Measurements from ENCODE around the gene SMAD4. TPM values are rescaled to one million over a fixed set of nuclear protein-coding genes. Genes with fewer than 3 reads are reported as not detected.
A peak's percentile ranks its signal among the peaks of the same experiment; 100 is the strongest.

Gene SMAD4
- total and polyA plus RNA-seq, 2 of the 13 experiments (the other 11 are each of a cell fraction or from before 2014, with no cell fraction given) = 70.2 to 72.0 TPM

DNA sequence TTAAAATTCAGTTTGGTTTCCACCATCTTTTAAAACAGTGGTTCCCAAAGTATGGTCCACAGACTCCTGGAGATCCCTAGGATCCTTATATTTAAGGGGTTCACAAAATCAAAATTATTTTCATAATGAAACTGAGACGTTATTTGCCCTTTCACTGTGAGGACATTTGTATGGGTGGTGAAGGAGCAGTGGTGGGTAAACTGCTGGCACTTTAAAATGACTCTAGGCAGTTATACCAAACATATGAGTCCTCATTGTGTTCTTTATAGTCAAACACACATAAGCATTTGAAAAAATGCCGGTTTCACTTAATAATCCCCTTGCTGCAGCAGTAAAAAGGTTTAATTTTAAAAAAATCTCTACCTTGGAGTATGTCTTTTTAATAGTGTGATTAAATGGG is 7.2 kb downstream of the SMAD4 start:
- peaks cover 82% of the 10 kb centered on the region for H3K4me1 ChIP-seq (ENCODE audit: insufficient read depth, low read length)
- H3K4me3 ChIP-seq (replicated peaks in 1 of 3; ENCODE audit: insufficient read depth in 1 of 3, low read depth in 2 of 3, low read length in 3 of 3) = no peak overlapping the region; a peak in 1 of 6 replicates
- no peak overlapping the region for H2AFZ ChIP-seq (ENCODE audit: low read length)
- H3K4me2 ChIP-seq (ENCODE audit: low read depth, low read length) = peak overlapping the region; percentile 59
- peak overlapping the region; percentile 78 for H3K27ac ChIP-seq (ENCODE audit: extremely low read length, insufficient read depth, low read length)
- peaks cover 97% of the 10 kb centered on the region for H3K79me2 ChIP-seq (ENCODE audit: insufficient read depth, low read length)
- H3K9ac ChIP-seq (ENCODE audit: insufficient read depth, low read depth, low read length) = peak overlapping the region; percentile 35; the same call in 1 of the 2 replicates
- intact Hi-C loops (cut with micrococcal nuclease; ENCODE audit: unreplicated experiment) = loop anchor here (10.0 kb wide), 1 partner anchor 162 kb away; the partner anchor contains the start of gene ME2
- in situ Hi-C loops (cut with HindIII; ENCODE audit: extremely low pct_ligation_motif_present, low pct_unique_long_range_greater_than_20kb) = loop anchor here (5.0 kb wide), 1 partner anchor 70 kb away; the partner anchor contains the start of gene ELAC1
- FAIRE-seq (no peak), DNase-seq (ENCODE audit: low spot score) (no peak), ATAC-seq (no peak)
- BruUV-seq (replicated peaks) = no TSS peak
- WGBS (ENCODE audit: low lambda C conversion rate) = 57% methylated on average over 2 of the region's 2 CpGs
- H3K27me3 ChIP-seq (ENCODE audit: control insufficient read depth in 1 of 2, insufficient read depth in 2 of 2, low read length in 2 of 2) = no peaks in the 10 kb centered on the region
- CTCF ChIA-PET (ENCODE audit: low intra/inter-chr PET ratio, low total read pairs) = no interaction called here
- POLR2A ChIA-PET = interaction anchor here (1.3 to 2.7 kb wide), 2 partner anchors 69 to 160 kb away, joined by 6 to 21 read pairs; partner anchors contain the start of genes ELAC1 and MEX3C
- peaks cover 0 to 8% of the 10 kb centered on the region in 2 experiments; a peak in 1 of 5 replicates for H3K36me3 ChIP-seq (replicated peaks in 1 of 2; ENCODE audit: control insufficient read depth in 1 of 2, insufficient read depth in 2 of 2, low read length in 2 of 2)
- H3K9me3 ChIP-seq (ENCODE audit: low read length) = no peaks in the 10 kb centered on the region
- no peak for TF ChIP-seq STAT5B (CRISPR knock-in tag; IDR thresholded peaks at IDR 0.05)
- TF ChIP-seq RARG (CRISPR knock-in tag; IDR thresholded peaks at IDR 0.05; ENCODE audit: low read depth) = no peak
- no peak for TF ChIP-seq SP1 (IDR thresholded peaks at IDR 0.05)
- no peak for TF ChIP-seq SP1 (CRISPR knock-in tag; IDR thresholded peaks at IDR 0.05)
- TF ChIP-seq NR2C2 (CRISPR knock-in tag; IDR thresholded peaks at IDR 0.05; ENCODE audit: borderline replicate concordance) = no peak
- TF ChIP-seq, protein P1, sequence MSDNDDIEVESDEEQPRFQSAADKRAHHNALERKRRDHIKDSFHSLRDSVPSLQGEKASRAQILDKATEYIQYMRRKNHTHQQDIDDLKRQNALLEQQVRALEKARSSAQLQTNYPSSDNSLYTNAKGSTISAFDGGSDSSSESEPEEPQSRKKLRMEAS (IDR thresholded peaks at IDR 0.05) = no peak
- H4K20me1 ChIP-seq (ENCODE audit: insufficient read depth, low read length) = peaks cover 86% of the 10 kb centered on the region

DNA sequence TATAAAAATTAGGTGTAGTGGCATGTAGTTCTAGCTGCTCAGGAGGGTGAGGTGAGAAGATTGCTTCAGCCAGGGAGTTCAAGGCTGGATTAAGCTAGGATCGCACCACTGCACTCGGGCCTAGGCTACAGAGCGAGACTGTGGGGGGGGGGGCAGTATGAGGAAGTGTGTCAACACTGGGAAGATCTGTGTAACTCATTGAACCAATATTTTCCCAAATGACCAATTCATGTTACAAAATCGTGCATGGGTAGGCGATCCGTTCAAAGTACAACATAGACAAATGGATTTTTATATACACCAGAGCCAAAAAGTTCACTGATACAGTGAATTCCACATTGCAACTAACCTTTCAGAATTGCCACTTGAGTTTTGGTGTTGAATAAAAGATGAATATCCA is 8.1 kb downstream of the SMAD4 start:
- WGBS (ENCODE audit: low lambda C conversion rate) = 2% methylated on average over 6 of the region's 6 CpGs
- TF ChIP-seq, protein P2, sequence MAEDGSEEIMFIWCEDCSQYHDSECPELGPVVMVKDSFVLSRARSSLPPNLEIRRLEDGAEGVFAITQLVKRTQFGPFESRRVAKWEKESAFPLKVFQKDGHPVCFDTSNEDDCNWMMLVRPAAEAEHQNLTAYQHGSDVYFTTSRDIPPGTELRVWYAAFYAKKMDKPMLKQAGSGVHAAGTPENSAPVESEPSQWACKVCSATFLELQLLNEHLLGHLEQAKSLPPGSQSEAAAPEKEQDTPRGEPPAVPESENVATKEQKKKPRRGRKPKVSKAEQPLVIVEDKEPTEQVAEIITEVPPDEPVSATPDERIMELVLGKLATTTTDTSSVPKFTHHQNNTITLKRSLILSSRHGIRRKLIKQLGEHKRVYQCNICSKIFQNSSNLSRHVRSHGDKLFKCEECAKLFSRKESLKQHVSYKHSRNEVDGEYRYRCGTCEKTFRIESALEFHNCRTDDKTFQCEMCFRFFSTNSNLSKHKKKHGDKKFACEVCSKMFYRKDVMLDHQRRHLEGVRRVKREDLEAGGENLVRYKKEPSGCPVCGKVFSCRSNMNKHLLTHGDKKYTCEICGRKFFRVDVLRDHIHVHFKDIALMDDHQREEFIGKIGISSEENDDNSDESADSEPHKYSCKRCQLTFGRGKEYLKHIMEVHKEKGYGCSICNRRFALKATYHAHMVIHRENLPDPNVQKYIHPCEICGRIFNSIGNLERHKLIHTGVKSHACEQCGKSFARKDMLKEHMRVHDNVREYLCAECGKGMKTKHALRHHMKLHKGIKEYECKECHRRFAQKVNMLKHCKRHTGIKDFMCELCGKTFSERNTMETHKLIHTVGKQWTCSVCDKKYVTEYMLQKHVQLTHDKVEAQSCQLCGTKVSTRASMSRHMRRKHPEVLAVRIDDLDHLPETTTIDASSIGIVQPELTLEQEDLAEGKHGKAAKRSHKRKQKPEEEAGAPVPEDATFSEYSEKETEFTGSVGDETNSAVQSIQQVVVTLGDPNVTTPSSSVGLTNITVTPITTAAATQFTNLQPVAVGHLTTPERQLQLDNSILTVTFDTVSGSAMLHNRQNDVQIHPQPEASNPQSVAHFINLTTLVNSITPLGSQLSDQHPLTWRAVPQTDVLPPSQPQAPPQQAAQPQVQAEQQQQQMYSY (CRISPR knock-in tag; IDR thresholded peaks at IDR 0.05) = no peak
- TF ChIP-seq CAMTA2 (CRISPR knock-in tag; IDR thresholded peaks at IDR 0.05; ENCODE audit: borderline replicate concordance) (no peak), NFE2L1 (CRISPR knock-in tag; IDR thresholded peaks at IDR 0.05; ENCODE audit: borderline replicate concordance) (no peak), MED13 (CRISPR knock-in tag; IDR thresholded peaks at IDR 0.05) (no peak), SIX4 (CRISPR knock-in tag; IDR thresholded peaks at IDR 0.05) (no peak), IKZF4 (CRISPR knock-in tag; IDR thresholded peaks at IDR 0.05; ENCODE audit: borderline replicate concordance, low read depth, not compliant biosample characterization) (no peak)
- TF ChIP-seq, protein P3, sequence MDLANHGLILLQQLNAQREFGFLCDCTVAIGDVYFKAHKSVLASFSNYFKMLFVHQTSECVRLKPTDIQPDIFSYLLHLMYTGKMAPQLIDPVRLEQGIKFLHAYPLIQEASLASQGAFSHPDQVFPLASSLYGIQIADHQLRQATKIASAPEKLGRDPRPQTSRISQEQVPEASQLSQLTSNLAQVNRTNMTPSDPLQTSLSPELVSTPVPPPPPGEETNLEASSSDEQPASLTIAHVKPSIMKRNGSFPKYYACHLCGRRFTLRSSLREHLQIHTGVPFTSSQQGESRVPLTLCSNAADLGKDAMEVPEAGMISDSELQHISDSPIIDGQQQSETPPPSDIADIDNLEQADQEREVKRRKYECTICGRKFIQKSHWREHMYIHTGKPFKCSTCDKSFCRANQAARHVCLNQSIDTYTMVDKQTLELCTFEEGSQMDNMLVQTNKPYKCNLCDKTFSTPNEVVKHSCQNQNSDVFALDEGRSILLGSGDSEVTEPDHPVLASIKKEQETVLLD (CRISPR knock-in tag; IDR thresholded peaks at IDR 0.05; ENCODE audit: low read depth) = no peak

More for the DNA sequence above, 8.1 kb downstream of the SMAD4 start:
- ATAC-seq (peak; percentile 94), DNase-seq (ENCODE audit: low spot score) (peak; percentile 94), FAIRE-seq (peak; percentile 73)
- POLR2A ChIA-PET = interaction anchor here (0.6 to 3.6 kb wide), 5 partner anchors 8 to 159 kb away, joined by 3 to 36 read pairs (median 6); partner anchors contain the start of genes ELAC1, MEX3C and SMAD4
- Histone ChIP-seq H2AFZ (ENCODE audit: low read length) (no peak overlapping the region), H3K4me2 (ENCODE audit: low read depth, low read length) (peak overlapping the region; percentile 59), H3K27ac (ENCODE audit: extremely low read length, insufficient read depth, low read length) (peak overlapping the region; percentile 78), H3K27me3 (ENCODE audit: control insufficient read depth in 1 of 2, insufficient read depth in 2 of 2, low read length in 2 of 2) (no peaks in the 10 kb centered on the region), H3K9me3 (ENCODE audit: low read length) (no peaks in the 10 kb centered on the region), H3K4me3 (replicated peaks in 1 of 3; ENCODE audit: insufficient read depth in 1 of 3, low read depth in 2 of 3, low read length in 3 of 3) (peak overlapping the region in 1 of 3 experiments; percentile 31; a peak in 2 of 6 replicates), H4K20me1 (ENCODE audit: insufficient read depth, low read length) (peaks cover 80% of the 10 kb centered on the region), H3K79me2 (ENCODE audit: insufficient read depth, low read length) (peaks cover 97% of the 10 kb centered on the region), H3K4me1 (ENCODE audit: insufficient read depth, low read length) (peaks cover 73% of the 10 kb centered on the region), H3K9ac (ENCODE audit: insufficient read depth, low read depth, low read length) (peak overlapping the region; percentile 41), H3K36me3 (replicated peaks in 1 of 2; ENCODE audit: control insufficient read depth in 1 of 2, insufficient read depth in 2 of 2, low read length in 2 of 2) (peaks cover 0 to 8% of the 10 kb centered on the region in 2 experiments; a peak in 1 of 5 replicates)
- in situ Hi-C loops (cut with HindIII; ENCODE audit: extremely low pct_ligation_motif_present, low pct_unique_long_range_greater_than_20kb) = loop anchor here (5.0 kb wide), 1 partner anchor 71 kb away; the partner anchor contains the start of gene ELAC1
- no TSS peak for BruUV-seq (replicated peaks)
- CTCF ChIA-PET (ENCODE audit: low intra/inter-chr PET ratio, low total read pairs) = no interaction called here
- intact Hi-C loops (cut with micrococcal nuclease; ENCODE audit: unreplicated experiment) = loop anchor here (1.0 to 10.0 kb wide), 3 partner anchors 8 to 163 kb away; partner anchors contain the start of genes ME2 and SMAD4
